CD4-positive, alpha-beta memory T cell (primary cell): ENCODE measurements around the gene METTL18. TPM values are rescaled to one million over a fixed set of nuclear protein-coding genes. Genes with fewer than 3 reads are reported as not detected.
"Not testable (repeated sequence)": the region's sequence is repeated elsewhere in the genome, so short reads cannot be mapped to it uniquely, and the experiment has no call there.

Experiments used
- CTCF ChIA-PET: fragments of 350-600 bp; sonication (Branson Sonifier 250); formaldehyde crosslinking; loops from one replicate; lab custom pipeline; 2021; ENCODE audit warnings: inconsistent platforms; ENCODE audit not compliant: partially characterized antibody; lab: Charles Lee
- POLR2A ChIA-PET: fragments of 350-600 bp; sonication (Branson Sonifier 250); formaldehyde crosslinking; loops from one replicate; lab custom pipeline; 2021; ENCODE audit not compliant: partially characterized antibody; lab: Charles Lee
- DNase-seq, 5 donors: peaks; one replicate each; pipeline versions ENCODE4 v3.0.0 to v3.0.0-alpha.2; 2020 to 2022; ENCODE audit warnings: mixed read lengths in 1 of 5
- H3K27ac ChIP-seq: one replicate; pipeline ENCODE4 v1.7.0; 2013; ENCODE audit warnings: low read depth, low read length
- H3K27me3 ChIP-seq: 2 replicates; pipeline ENCODE4 v1.7.0; 2013; ENCODE audit warnings: mild to moderate bottlenecking, low read length, moderate library complexity; ENCODE audit not compliant: insufficient read depth
- H3K36me3 ChIP-seq: 2 replicates; pipeline ENCODE4 v1.7.0; 2013; ENCODE audit warnings: mild to moderate bottlenecking, low read length, moderate library complexity; ENCODE audit not compliant: insufficient read depth
- H3K4me1 ChIP-seq: 2 replicates; pipeline ENCODE4 v1.7.0; 2013; ENCODE audit warnings: mild to moderate bottlenecking, low read length, moderate library complexity; ENCODE audit not compliant: insufficient read depth
- H3K4me3 ChIP-seq, 2 donors: one replicate each; pipeline ENCODE4 v1.7.0; 2013; ENCODE audit warnings: low read length in 2 of 2, mild to moderate bottlenecking in 1 of 2
- H3K9me3 ChIP-seq, 2 donors: one replicate each; pipeline ENCODE4 v1.7.0; 2013; ENCODE audit warnings: low read length in 2 of 2, control low read depth in 1 of 2; ENCODE audit not compliant: control insufficient read depth in 1 of 2
- H3K27ac Mint-ChIP-seq, 7 donors: one replicate each; pipeline ENCODE4 v1.8.0; 2020 to 2021; ENCODE audit warnings: mixed read lengths in 7 of 7, mild to moderate bottlenecking in 6 of 7, inconsistent platforms in 3 of 7, moderate library complexity in 3 of 7
- H3K27me3 Mint-ChIP-seq, 2 donors: one replicate each; pipeline ENCODE4 v1.8.0; 2020 to 2021; ENCODE audit warnings: mixed read lengths in 2 of 2
- H3K36me3 Mint-ChIP-seq, 2 donors: one replicate each; pipeline ENCODE4 v1.8.0; 2020 to 2021; ENCODE audit warnings: mixed read lengths in 2 of 2, inconsistent platforms in 1 of 2, mild to moderate bottlenecking in 1 of 2
- H3K4me1 Mint-ChIP-seq, 4 donors: one replicate each; pipeline ENCODE4 v1.8.0; 2020 to 2021; ENCODE audit warnings: mixed read lengths in 4 of 4, mild to moderate bottlenecking in 1 of 4
- H3K4me3 Mint-ChIP-seq, 8 donors: one replicate each; pipeline ENCODE4 v1.8.0; 2020 to 2021; ENCODE audit warnings: mixed read lengths in 8 of 8, mild to moderate bottlenecking in 7 of 8, moderate library complexity in 6 of 8, inconsistent platforms in 3 of 8
- H3K9me3 Mint-ChIP-seq, 8 donors: one replicate each; pipeline ENCODE4 v1.8.0; 2020 to 2021; ENCODE audit warnings: mixed read lengths in 8 of 8, mild to moderate bottlenecking in 5 of 8, inconsistent platforms in 3 of 8, moderate library complexity in 1 of 8
- intact Hi-C: fragments of 100-400 bp; cut with micrococcal nuclease; formaldehyde crosslinking; loops from one replicate; pipeline ENCODE4 v1.15.1; 2023
- polyA plus RNA-seq, 2 donors: library from polyadenylated mRNA; unstranded; fragments of 300-500 nt; fragmentation: Illumina TruSeq; gene quantifications; one replicate each; pipeline ENCODE4 v1.2.3, GENCODE V29; 2021
- total RNA-seq, 2 experiments: library from RNA; stranded (reverse); gene quantifications; one replicate each; pipeline ENCODE4 v1.2.3, GENCODE V29; 2021

The METTL18 gene
- total and polyA plus RNA-seq, 4 experiments from 2014 or later: 16.9 to 31.0 (median 22.4) TPM

DNA sequence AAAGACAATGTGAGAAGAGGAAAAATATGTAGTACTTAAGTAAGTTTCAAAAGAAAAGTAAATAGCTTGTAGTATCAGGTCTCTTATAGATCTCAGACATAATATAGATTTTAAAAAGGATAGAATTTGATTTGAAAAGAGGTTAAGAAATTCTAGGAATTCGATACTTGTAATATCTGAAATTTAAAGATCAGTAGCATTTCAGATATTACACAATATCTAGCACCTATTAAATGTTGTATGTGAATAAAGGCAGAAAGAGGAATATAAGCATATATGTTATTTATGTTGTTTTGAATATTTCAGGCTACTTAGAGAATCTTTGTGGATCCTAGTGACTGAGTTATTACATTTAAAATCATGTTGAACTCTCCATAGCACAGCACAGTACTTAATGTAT, 35.0 kb upstream of the METTL18 start:
- ChIA-PET POLR2A (no interaction called here), CTCF (interaction anchor here (2.6 kb wide), 1 partner anchor 20 kb away, joined by 14 read pairs; no protein-coding TSS in a partner anchor)
- intact Hi-C loops: no loop called here
- Mint-ChIP-seq H3K27ac (peak overlapping the region in 2 of 7 donors; percentile 12 to 75), H3K4me1 (no peaks in the 10 kb centered on the region), H3K9me3 (no peaks in the 10 kb centered on the region), H3K4me3 (no peak overlapping the region), H3K27me3 (no peaks in the 10 kb centered on the region), H3K36me3 (peaks cover 18 to 22% of the 10 kb centered on the region in 2 donors)
- no peak for DNase-seq
- no peaks in the 10 kb centered on the region for H3K9me3 ChIP-seq
- no peak overlapping the region for H3K27ac ChIP-seq
- no peaks in the 10 kb centered on the region for H3K27me3 ChIP-seq
- H3K4me3 ChIP-seq: no peak overlapping the region
- H3K36me3 ChIP-seq: peaks cover 3% of the 10 kb centered on the region
- H3K4me1 ChIP-seq: no peaks in the 10 kb centered on the region

DNA sequence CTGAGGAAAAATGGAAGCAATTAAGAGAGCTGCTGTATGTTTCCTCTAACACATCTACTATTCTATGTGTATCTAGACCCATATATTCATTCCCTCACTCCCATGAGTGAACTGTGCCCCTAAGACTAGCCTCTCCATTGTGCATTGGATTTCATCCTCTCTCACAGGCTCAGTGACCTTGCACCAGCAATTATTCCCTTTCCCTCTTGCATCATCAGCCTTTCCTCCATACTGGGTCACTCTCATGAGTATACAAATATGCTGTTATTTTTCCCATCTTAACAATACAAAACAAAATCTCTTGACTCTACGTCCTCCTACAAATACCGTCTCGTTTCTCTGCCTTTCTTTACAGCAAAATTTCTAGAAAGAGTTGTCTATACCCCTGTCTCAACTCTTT, 29.4 kb upstream of the METTL18 start:
- intact Hi-C loops: no loop called here
- ChIA-PET POLR2A (no interaction called here), CTCF (no interaction called here)
- H3K27ac ChIP-seq: no peak overlapping the region
- H3K4me3 ChIP-seq: no peak overlapping the region
- H3K36me3 ChIP-seq: peaks cover 3% of the 10 kb centered on the region
- Mint-ChIP-seq H3K27me3 (no peaks in the 10 kb centered on the region), H3K27ac (peak overlapping the region in 2 of 7 donors; percentile 32 to 40), H3K4me3 (no peak overlapping the region), H3K4me1 (peaks cover 0 to 3% (median 0%) of the 10 kb centered on the region in 4 donors), H3K36me3 (peaks cover 12 to 15% of the 10 kb centered on the region in 2 donors), H3K9me3 (no peaks in the 10 kb centered on the region)
- no peaks in the 10 kb centered on the region for H3K9me3 ChIP-seq
- no peak for DNase-seq
- H3K27me3 ChIP-seq: no peaks in the 10 kb centered on the region
- no peaks in the 10 kb centered on the region for H3K4me1 ChIP-seq

DNA sequence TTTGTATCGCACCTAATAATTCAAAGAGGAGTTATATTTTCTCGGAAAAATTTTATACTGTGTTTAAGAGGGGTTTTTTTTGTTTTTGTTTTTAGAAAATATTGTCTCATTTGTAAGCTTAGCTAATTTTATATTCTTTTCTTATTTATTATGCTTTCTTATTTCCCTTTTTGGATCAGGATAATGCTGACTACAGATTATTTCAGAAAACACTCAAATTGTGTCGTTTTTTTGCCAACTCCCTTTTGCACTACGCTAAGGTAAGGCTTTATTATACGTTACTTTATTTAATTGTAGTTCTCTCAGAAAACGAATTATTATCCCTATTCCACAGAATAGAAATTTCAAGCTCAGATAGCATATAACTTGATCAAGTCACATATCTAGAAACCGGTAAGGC, 26.8 kb upstream of the METTL18 start:
- POLR2A ChIA-PET: no interaction called here
- intact Hi-C loops: no loop called here
- Mint-ChIP-seq H3K4me3 (no peak overlapping the region), H3K27me3 (no peaks in the 10 kb centered on the region), H3K4me1 (peaks cover 0 to 3% (median 0%) of the 10 kb centered on the region in 4 donors), H3K27ac (no peak overlapping the region), H3K36me3 (peaks cover 10 to 15% of the 10 kb centered on the region in 2 donors), H3K9me3 (no peaks in the 10 kb centered on the region)
- H3K4me1 ChIP-seq: no peaks in the 10 kb centered on the region
- no peaks in the 10 kb centered on the region for H3K36me3 ChIP-seq
- no peak overlapping the region for H3K27ac ChIP-seq
- no peak overlapping the region for H3K4me3 ChIP-seq
- DNase-seq: no peak
- H3K27me3 ChIP-seq: no peaks in the 10 kb centered on the region
- no peaks in the 10 kb centered on the region for H3K9me3 ChIP-seq
- CTCF ChIA-PET: no interaction called here

DNA sequence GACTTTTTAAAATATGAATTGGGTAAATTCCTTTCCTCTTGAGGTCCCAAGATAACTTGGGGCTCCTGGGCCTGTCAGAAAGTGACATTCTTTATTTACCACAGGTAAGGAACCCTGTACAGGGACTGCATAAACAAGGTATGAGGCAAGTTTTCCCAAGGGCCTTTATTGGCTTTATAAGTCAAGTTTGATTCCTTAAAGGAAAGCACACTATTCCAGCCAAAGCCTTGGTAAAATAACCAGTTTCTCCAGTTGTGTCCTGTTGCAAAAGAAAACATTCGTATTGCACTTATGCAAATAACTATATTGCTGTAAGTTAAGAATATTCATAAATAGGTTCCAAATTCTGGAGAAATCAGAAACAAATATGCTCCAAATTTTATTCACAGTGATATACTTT, 21.9 kb upstream of the METTL18 start:
- H3K4me1 ChIP-seq: no peaks in the 10 kb centered on the region
- no peaks in the 10 kb centered on the region for H3K9me3 ChIP-seq
- Mint-ChIP-seq H3K9me3 (no peaks in the 10 kb centered on the region), H3K4me3 (no peak overlapping the region), H3K27me3 (no peaks in the 10 kb centered on the region), H3K36me3 (peaks cover 2 to 16% of the 10 kb centered on the region in 2 donors), H3K27ac (no peak overlapping the region), H3K4me1 (peaks cover 0 to 1% (median 0%) of the 10 kb centered on the region in 4 donors)
- no peaks in the 10 kb centered on the region for H3K36me3 ChIP-seq
- DNase-seq: no peak
- ChIA-PET CTCF (no interaction called here), POLR2A (no interaction called here)
- intact Hi-C loops: no loop called here
- H3K27ac ChIP-seq: no peak overlapping the region
- H3K4me3 ChIP-seq: no peak overlapping the region
- no peaks in the 10 kb centered on the region for H3K27me3 ChIP-seq

DNA sequence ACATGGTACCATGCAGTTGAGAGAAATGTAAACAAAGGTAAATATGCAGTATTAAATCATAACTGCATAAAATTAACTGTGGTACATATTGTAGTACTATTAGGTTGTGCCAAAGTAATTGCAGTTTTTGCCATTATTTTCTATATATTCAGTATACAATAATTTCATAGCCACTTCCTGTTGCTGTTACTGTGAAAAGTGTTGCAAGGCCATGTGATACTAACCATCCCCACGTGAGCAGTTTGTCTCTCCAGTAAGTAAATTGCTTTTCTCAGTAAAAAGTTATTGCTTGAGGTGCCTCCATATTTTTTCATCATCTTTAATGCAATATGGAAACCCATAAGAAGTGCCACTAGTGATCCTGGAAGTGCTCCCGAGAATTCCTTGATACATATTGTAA, 19.6 kb upstream of the METTL18 start:
- DNase-seq: no peak
- no peak overlapping the region for H3K4me3 Mint-ChIP-seq
- Histone ChIP-seq H3K9me3 (no peaks in the 10 kb centered on the region), H3K4me3 (no peak overlapping the region), H3K27me3 (no peaks in the 10 kb centered on the region), H3K27ac (no peak overlapping the region), H3K4me1 (no peaks in the 10 kb centered on the region), H3K36me3 (no peaks in the 10 kb centered on the region)
- no peaks in the 10 kb centered on the region for H3K9me3 Mint-ChIP-seq
- CTCF ChIA-PET: no interaction called here
- intact Hi-C loops: no loop called here
- no peak overlapping the region for H3K27ac Mint-ChIP-seq
- peaks cover 2 to 16% of the 10 kb centered on the region in 2 donors for H3K36me3 Mint-ChIP-seq
- H3K4me1 Mint-ChIP-seq: peaks cover 0 to 1% (median 0%) of the 10 kb centered on the region in 4 donors
- no peaks in the 10 kb centered on the region for H3K27me3 Mint-ChIP-seq
- POLR2A ChIA-PET: no interaction called here

DNA sequence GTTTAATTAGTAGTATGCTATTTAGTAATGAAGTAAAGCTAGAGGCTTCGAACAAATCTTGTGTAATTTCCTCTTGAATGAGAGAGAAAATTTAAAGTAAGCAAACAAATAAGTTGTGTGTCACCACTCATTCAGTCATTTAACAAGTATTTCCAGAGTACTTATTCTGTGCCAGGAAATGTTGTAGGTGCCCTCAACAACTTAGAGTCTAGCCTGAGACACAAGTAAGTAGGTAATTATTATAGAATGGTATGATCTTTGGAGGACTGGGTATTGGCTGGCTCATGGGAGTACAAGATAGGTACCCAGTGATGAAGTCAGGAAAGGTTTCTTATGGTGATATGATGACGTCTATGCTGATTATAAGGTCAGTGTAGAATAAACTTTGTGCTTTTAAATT, 17.4 kb upstream of the METTL18 start:
- CTCF ChIA-PET: interaction anchor here (1.3 to 9.0 kb wide), 3 partner anchors 10 to 263 kb away, joined by 4 to 110 read pairs (median 14); no protein-coding TSS in a partner anchor
- Mint-ChIP-seq H3K4me1 (peaks cover 0 to 1% (median 0%) of the 10 kb centered on the region in 4 donors), H3K27me3 (no peaks in the 10 kb centered on the region), H3K4me3 (no peak overlapping the region), H3K9me3 (no peaks in the 10 kb centered on the region), H3K27ac (no peak overlapping the region), H3K36me3 (peaks cover 4 to 16% of the 10 kb centered on the region in 2 donors)
- H3K27me3 ChIP-seq: no peaks in the 10 kb centered on the region
- no peak for DNase-seq
- H3K4me1 ChIP-seq: no peaks in the 10 kb centered on the region
- no peaks in the 10 kb centered on the region for H3K36me3 ChIP-seq
- H3K27ac ChIP-seq: no peak overlapping the region
- intact Hi-C loops: no loop called here
- no peak overlapping the region for H3K4me3 ChIP-seq
- H3K9me3 ChIP-seq: no peaks in the 10 kb centered on the region
- POLR2A ChIA-PET: no interaction called here

DNA sequence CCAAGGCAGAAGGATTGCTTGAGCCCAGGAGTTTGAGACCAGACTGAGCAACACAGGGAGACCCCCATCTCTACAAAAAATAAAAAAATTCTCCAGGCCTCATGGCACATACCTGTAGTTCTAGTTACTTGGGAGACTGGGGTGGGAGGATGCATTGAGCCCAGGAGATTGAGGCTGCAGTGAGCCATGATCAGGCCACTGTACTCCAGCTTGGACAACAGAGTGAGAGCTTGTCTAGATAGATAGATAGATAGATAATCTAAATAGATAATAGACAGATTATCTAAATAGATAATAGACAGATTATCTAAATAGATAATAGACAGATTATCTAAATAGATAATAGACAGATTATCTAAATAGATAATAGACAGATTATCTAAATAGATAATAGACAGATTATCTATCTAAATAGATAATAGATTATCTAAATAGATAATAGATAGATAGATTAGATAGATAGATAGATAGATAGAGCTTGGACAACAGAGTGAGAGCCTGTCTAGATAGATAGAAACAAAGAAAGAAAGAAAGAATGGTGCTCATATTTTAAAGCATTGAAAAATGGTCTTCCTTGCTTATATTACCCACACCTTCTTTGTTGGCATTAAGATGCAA, 16.8 kb upstream of the METTL18 start:
- peaks cover 7 to 16% of the 10 kb centered on the region in 2 donors for H3K36me3 Mint-ChIP-seq
- H3K27me3 Mint-ChIP-seq, H3K4me3 Mint-ChIP-seq, intact Hi-C loops, H3K27me3 ChIP-seq, H3K27ac ChIP-seq, H3K9me3 Mint-ChIP-seq, DNase-seq, H3K4me1 ChIP-seq, H3K9me3 ChIP-seq, H3K4me3 ChIP-seq, H3K27ac Mint-ChIP-seq, H3K36me3 ChIP-seq, POLR2A ChIA-PET, H3K4me1 Mint-ChIP-seq: not testable (repeated sequence)
- CTCF ChIA-PET: interaction anchor here (1.3 to 9.0 kb wide), 5 partner anchors 10 to 262 kb away, joined by 4 to 110 read pairs (median 14); partner anchors contain the start of gene F5
